NCI-H460 (cell line): ENCODE data around the gene NPAS3. TPM values are rescaled to one million over a fixed set of nuclear protein-coding genes. Genes with fewer than 3 reads are reported as not detected.

ENCODE experiments used
- DNase-seq: peaks from one replicate; pipeline ENCODE4 v3.0.0-alpha.2; 2016; ENCODE audit warnings: low read depth; ENCODE audit errors: extremely low read depth
- total RNA-seq: library from RNA; depleted of rRNA; stranded (reverse); fragments of >200 nt; shearing (Covaris generic); gene quantifications from 2 replicates; pipeline ENCODE4 v1.2.3, GENCODE V29; 2014

Gene NPAS3
- total RNA-seq, 1 experiment from 2014 or later, result 0.62 TPM

- no peak for DNase-seq
Measured at GRCh38 chr14:33532553-33532952, 593.9 kb downstream of the NPAS3 start.

GRCh38 chr14:33534104-33534503, 595.4 kb downstream of the NPAS3 start:
- DNase-seq, result no peak

GRCh38 chr14:33534632-33535031, 596.0 kb downstream of the NPAS3 start:
- DNase-seq, result no peak

DNA sequence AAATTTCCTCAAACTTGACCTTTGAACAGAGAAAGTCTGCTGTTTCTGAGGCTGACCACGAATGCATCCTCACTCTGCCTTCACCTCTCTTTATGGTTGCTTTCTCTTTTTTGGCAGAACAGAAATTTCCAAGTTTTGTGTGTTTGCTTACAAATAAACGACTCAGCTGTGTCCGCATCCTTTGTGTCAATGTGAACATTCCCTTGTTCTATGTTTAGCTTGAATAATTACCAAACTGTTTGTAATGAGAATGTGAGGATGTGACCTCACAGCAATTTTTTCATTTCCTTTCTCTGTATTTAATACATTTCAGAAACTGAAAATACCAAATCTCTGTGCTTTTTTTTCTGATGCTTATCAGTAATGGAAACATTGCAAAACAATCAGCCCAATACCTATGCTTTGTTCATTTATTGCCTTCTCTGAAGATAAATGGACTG, 601.3 kb downstream of the NPAS3 start:
- no peak for DNase-seq

GRCh38 chr14:33541171-33541570, 602.5 kb downstream of the NPAS3 start:
- no peak for DNase-seq

DNA sequence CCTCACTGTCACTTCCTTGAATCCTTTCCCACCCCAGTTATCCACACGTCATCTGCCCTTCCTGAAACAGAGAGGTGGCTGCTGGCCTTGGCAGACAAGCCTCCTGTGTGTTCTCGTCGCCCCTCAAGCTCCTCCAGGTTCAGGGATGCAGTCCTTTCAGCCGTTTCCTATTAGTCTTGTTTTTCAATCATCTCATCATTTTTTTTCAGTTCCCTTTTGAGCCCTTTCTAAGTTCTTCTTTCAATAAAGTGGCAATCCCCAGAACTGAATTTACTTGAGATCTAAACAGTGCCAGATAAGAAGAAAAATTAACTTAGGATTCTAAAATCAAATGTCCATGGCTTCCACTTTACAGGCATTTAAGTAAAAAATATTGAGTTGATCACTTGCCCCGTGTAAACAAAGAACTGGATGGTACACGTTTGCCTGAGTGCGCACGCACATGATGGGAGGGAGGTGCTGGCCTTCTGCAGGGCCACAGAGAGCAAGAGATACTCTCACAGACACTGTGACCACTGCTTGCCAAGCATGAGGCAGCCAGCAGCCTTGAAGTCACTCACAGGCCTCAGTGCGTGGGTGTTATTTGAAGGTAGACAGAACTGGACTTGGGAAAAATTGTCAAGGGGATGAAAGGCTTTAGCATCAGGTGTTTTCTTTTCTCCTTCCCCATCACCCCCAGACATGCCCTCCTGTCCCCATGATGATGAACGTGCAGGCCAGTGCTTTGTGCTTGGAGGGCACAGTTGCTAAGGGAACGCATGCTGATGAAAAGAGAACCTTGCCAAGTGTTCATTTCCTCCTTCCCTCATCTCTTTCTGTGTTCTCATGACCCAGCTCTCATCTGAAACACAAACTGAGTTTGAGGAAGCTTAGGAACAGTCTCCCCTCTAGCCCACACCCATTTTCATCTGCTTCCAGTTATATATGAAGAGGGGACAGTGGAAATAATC, 603.9 kb downstream of the NPAS3 start:
- DNase-seq, result no peak

DNA sequence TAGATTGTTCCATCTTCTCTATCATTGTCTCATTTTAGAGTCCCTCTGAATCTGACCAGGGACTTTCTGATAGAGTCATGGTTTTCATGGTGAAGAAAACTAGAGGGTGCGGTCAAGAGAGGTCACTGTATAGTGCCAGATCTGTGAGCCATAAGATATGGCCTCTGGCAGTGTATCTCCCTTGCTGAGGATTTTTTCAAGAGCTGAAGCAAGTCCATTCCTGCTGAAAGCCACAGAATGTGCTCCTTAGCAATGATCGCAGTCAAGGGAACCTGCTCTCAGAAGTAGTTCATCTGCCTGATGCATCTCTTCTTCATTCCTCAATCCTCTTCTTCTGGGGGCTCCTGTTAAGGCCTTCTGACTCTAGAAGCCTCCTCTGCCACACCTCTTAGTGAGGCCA, 607.0 kb downstream of the NPAS3 start:
- DNase-seq, result no peak

DNA sequence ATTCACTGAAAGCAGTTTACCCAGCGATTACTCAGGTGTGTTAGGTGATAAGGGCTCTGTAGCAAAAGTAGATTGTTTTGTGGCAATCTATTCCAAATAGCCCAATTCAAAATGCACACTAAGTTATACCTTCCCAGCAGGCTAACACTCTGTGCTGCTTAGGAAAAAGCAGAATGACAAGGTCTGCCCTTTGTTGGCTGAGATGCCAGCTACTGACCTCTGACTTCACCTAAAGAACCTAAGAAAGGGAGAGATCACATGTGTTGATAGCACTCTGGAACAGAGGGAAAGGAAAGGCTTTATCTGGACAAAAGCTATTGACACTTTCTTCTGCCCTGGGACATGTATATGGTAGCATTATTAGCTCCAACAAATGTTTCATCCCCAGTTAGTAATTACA, 609.9 kb downstream of the NPAS3 start:
- no peak for DNase-seq

- DNase-seq, result no peak
Measured at GRCh38 chr14:33551963-33552362, 613.3 kb downstream of the NPAS3 start.

GRCh38 chr14:33553706-33554278, 615.1 kb downstream of the NPAS3 start:
- DNase-seq, result no peak

DNA sequence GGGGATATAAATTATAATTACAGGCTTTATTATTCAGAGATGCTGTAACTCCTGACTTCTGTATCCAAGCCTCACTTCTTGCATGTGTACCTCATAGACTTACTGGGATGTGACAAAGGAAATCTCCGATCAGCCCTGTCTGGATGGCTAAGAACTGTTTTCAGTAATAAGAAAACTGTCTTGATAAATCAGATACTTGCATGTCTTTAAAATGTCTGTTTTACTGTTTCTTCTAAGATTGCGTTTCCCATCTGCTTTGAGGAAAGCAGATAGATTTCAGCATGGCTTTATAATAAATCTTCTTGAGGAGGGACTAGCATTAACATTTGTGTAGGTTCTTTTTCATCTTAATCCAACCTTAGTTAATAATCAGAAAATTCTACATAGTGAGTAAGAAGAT, 616.3 kb downstream of the NPAS3 start:
- DNase-seq, result no peak

GRCh38 chr14:33555710-33556350, 617.2 kb downstream of the NPAS3 start:
- DNase-seq, result no peak

GRCh38 chr14:33556382-33557121, 617.9 kb downstream of the NPAS3 start:
- no peak for DNase-seq

DNA sequence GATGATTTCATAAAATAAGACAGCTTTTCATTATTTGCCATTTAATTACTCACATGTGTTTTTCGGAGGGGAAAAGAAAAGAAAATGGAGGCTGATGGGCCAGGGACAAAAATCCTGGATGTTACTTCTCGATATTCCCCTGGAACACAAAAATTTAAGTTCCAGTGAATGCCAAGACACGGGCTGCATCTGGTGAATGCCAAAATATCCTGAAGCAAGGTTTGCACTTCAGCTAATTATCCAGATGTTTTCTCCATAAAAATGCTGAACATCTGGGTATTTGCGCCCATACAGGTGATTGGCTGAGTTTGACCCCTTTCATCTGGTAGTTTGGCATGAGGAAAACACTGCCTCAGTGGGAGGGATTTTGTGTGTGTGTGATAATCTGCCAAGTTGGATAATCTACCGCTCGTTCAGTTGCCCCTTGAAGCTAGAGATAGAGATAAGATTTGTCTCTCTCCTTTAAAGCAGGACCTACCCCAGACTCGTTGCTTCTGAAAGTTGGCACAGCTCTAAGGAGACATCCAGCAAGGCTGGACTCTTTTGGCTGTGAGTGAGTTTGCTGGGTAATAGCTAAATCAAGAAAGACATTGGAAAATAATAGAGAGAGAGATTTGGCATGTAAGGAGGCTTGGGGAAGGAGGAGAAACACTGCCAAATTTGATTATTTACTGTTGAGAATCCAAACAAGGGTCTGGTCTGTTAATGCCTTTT, 622.2 kb downstream of the NPAS3 start:
- DNase-seq, result no peak

DNA sequence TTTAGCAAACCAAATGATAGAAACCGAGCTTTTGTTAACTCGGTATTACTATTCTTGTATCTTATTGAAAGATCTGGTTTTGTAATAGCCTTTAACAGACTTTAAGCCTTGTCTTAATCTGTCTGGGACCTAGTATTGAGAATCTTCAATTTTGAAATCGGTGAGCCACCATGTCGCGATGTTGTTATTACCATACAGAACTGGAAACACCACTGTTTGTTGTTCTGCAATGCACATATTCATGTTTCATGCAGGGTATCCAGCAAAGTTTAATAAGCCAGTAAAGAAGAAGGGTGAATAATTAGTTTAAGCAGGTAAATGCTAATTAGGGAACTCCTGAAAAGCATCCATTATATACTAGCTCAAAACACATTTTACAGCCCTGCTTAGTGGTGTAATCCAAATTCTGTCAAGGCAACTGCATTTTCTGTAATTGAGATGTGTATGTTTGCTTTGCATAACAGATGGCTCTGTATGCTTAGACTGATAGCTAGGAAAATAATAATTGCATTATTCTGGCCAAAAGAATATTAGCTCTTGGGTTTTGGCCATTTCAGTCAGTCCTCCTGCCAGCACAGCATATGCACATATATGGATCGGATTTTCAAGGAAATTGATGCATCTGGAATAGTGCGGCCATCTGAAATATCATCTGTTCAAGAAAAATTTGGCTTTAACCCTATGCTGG, 623.0 kb downstream of the NPAS3 start:
- no peak for DNase-seq

- DNase-seq, result no peak
Measured at GRCh38 chr14:33563191-33563900, 624.7 kb downstream of the NPAS3 start.

DNA sequence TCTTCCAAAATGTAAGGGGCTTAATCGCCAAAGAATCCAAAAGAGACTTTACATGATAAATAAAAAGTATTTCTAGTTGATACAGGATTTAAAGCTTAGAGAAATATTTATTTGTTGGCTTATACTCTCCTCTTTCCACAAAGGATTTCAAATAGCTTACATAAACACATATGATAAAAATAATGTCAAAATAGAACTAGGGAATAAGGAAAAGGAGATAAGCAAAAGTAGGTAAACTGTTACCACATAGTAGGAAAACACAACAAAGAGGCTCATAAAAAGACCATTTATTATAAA, 625.2 kb downstream of the NPAS3 start:
- no peak for DNase-seq

GRCh38 chr14:33564774-33565630, 626.3 kb downstream of the NPAS3 start:
- DNase-seq, result no peak
